Glutamatergic neuron (in vitro differentiated cells): ENCODE measurements around the gene CEBPA. TPM values are rescaled to one million over a fixed set of nuclear protein-coding genes. Genes with fewer than 3 reads are reported as not detected.

ENCODE experiments used
- DNase-seq: peaks from one replicate; pipeline ENCODE4 v3.0.0; 2022
- H3K27ac Mint-ChIP-seq: one replicate; pipeline ENCODE4 v1.8.0; 2020; ENCODE audit warnings: mild to moderate bottlenecking, mixed read lengths, inconsistent platforms; ENCODE audit not compliant: unreplicated experiment
- H3K27me3 Mint-ChIP-seq: one replicate; pipeline ENCODE4 v1.8.0; 2020; ENCODE audit warnings: mild to moderate bottlenecking, moderate library complexity, mixed read lengths, inconsistent platforms; ENCODE audit not compliant: unreplicated experiment
- H3K36me3 Mint-ChIP-seq: one replicate; pipeline ENCODE4 v1.8.0; 2020; ENCODE audit warnings: mild to moderate bottlenecking, mixed read lengths, inconsistent platforms; ENCODE audit not compliant: unreplicated experiment
- H3K4me1 Mint-ChIP-seq: one replicate; pipeline ENCODE4 v1.8.0; 2020; ENCODE audit warnings: mild to moderate bottlenecking, low read depth, mixed read lengths, inconsistent platforms; ENCODE audit not compliant: unreplicated experiment
- H3K4me3 Mint-ChIP-seq: one replicate; pipeline ENCODE4 v1.8.0; 2020; ENCODE audit warnings: mild to moderate bottlenecking, mixed read lengths, inconsistent platforms; ENCODE audit not compliant: unreplicated experiment
- H3K9me3 Mint-ChIP-seq: one replicate; pipeline ENCODE4 v1.8.0; 2020; ENCODE audit warnings: mild to moderate bottlenecking, moderate library complexity, mixed read lengths, inconsistent platforms; ENCODE audit not compliant: unreplicated experiment
- total RNA-seq: library from RNA; stranded (reverse); fragmentation: NEBNext Ultra II Directional; extraction: Animal tissue kit (Norgen Biotek cat#: 25700); gene quantifications from one replicate; pipeline ENCODE4 v1.2.1, GENCODE V29; 2021; ENCODE audit not compliant: unreplicated experiment
- TF ChIP-seq, protein P1 (sequence below): fragments of 200-600 bp; sonication (generic); IDR thresholded peaks from one replicate; pipeline ENCODE4 v1.5.0; 2021; ENCODE audit not compliant: partially characterized antibody, unreplicated experiment

CEBPA gene
- total RNA-seq, 1 donor from 2014 or later, result 0.66 TPM

GRCh38 chr19:33280351-33280921, 21.9 kb downstream of the CEBPA start:
- Mint-ChIP-seq H3K27me3 (peaks cover 2% of the 10 kb centered on the region), H3K9me3 (peaks cover 2% of the 10 kb centered on the region), H3K4me1 (peaks cover 4% of the 10 kb centered on the region), H3K36me3 (no peaks in the 10 kb centered on the region), H3K27ac (no peak overlapping the region), H3K4me3 (no peak overlapping the region)
- no peak for DNase-seq
- TF ChIP-seq, protein P1, sequence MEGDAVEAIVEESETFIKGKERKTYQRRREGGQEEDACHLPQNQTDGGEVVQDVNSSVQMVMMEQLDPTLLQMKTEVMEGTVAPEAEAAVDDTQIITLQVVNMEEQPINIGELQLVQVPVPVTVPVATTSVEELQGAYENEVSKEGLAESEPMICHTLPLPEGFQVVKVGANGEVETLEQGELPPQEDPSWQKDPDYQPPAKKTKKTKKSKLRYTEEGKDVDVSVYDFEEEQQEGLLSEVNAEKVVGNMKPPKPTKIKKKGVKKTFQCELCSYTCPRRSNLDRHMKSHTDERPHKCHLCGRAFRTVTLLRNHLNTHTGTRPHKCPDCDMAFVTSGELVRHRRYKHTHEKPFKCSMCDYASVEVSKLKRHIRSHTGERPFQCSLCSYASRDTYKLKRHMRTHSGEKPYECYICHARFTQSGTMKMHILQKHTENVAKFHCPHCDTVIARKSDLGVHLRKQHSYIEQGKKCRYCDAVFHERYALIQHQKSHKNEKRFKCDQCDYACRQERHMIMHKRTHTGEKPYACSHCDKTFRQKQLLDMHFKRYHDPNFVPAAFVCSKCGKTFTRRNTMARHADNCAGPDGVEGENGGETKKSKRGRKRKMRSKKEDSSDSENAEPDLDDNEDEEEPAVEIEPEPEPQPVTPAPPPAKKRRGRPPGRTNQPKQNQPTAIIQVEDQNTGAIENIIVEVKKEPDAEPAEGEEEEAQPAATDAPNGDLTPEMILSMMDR, result no peak

DNA sequence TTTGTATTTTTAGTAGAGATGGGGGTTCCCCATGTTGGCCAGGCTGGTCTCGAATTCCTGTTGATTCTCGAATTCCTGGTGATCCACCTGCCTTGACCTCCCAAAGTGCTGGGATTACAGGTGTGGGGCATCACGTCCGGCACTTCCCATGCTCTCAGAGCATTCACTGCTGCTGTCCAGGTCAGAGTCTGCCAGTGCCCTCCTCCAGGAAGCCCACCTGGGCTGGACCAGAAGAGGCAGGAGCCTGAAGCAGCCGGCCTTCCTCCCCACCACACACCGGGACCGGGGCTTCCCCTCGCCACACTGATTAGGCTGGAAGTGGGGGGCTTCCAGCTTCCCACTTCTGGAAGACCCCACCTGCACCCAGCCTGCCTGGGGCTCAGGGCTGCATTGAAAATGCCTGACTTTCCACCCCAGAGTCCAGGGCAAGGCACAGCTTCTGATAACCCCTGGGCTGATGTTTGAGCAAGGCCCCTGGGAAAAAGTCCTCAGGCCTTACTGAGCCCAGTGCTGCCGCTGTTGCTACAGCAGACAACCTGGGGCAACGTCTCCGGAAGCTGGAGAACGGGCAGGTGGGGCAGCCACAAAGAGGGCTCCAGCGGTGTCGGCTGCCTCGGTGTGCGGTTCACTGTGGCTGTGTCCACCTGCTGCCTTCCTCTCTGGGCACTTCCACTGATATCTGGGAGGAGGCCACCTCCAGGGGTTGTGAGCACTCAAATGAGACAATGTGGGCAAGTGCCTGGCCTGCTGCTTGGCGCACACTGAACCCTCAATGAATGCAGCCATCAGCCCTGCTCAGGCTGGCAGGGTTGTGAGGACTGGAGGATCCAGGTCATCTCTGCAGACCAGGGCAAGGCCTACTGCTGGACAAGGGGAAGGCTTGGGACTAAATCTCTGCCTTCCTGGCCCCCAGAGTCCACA, 22.6 kb downstream of the CEBPA start:
- TF ChIP-seq, protein P1, result no peak
- peaks cover 2% of the 10 kb centered on the region for H3K9me3 Mint-ChIP-seq
- no peak overlapping the region for H3K27ac Mint-ChIP-seq
- no peak overlapping the region for H3K4me3 Mint-ChIP-seq
- peaks cover 4% of the 10 kb centered on the region for H3K4me1 Mint-ChIP-seq
- DNase-seq, result no peak
- peaks cover 2% of the 10 kb centered on the region for H3K27me3 Mint-ChIP-seq
- no peaks in the 10 kb centered on the region for H3K36me3 Mint-ChIP-seq

DNA sequence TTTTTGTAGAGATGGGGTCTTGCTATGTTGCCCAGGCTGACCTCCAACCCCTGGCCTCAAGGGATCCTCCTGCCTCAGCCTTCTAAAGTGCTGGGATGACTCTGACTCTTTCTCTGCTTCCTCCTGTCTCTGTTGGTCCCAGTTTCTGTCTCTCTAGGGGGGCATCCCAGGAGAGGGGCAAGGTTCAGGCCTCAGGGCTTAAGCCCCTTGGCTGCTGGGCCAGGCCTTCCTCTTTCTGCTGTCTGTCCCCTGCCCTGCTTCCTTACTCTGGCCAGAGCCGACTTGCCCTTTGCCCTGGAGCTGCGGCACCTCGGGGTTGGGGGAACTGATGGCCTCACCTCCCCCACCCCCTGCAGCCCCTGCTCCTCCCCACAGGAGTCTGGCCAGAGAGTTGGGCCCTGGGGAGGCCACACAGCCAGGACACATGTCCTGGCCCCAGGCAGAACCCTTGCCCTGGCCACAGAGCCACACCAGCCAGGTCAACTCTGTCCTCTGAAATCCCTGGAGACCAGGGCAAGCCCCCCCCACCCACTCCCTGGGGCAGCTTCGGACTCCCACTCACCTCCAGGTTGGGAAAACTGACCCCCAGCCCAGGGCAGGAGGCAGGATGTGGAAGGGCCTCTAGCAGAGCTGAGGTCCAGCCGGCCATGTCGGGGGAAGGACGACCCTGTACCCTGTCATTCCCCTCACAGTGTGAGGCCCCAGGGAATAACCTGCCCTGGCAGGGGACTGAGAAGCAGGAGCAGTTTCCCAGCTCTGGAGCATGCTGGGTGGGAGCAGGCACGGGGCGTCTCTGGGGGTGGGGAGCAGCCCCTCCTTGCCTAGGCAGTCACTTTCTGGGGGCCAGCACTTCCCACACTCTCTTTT, 23.7 kb downstream of the CEBPA start:
- no peaks in the 10 kb centered on the region for H3K36me3 Mint-ChIP-seq
- H3K4me3 Mint-ChIP-seq, result no peak overlapping the region
- DNase-seq, result no peak
- TF ChIP-seq, protein P1, result no peak
- H3K4me1 Mint-ChIP-seq, result peaks cover 10% of the 10 kb centered on the region
- no peak overlapping the region for H3K27ac Mint-ChIP-seq
- peaks cover 7% of the 10 kb centered on the region for H3K27me3 Mint-ChIP-seq
- peaks cover 7% of the 10 kb centered on the region for H3K9me3 Mint-ChIP-seq

GRCh38 chr19:33278023-33278402, 24.3 kb downstream of the CEBPA start:
- no peak overlapping the region for H3K27ac Mint-ChIP-seq
- H3K9me3 Mint-ChIP-seq, result peaks cover 7% of the 10 kb centered on the region
- H3K4me3 Mint-ChIP-seq, result no peak overlapping the region
- TF ChIP-seq, protein P1, result no peak
- no peaks in the 10 kb centered on the region for H3K36me3 Mint-ChIP-seq
- H3K27me3 Mint-ChIP-seq, result peaks cover 10% of the 10 kb centered on the region
- DNase-seq, result no peak
- H3K4me1 Mint-ChIP-seq, result peaks cover 12% of the 10 kb centered on the region
